Endometrium (tissue), 2 donors: Measurements from ENCODE around the gene LTA.

Source experiments
- FAIRE-seq: peaks from 2 replicates; lab custom pipeline; 2012; peaks lifted over from hg19 to GRCh38; lab: Jason Lieb, UNC
- donor health status: control.
- donor health status: control.

Gene LTA, protein sequence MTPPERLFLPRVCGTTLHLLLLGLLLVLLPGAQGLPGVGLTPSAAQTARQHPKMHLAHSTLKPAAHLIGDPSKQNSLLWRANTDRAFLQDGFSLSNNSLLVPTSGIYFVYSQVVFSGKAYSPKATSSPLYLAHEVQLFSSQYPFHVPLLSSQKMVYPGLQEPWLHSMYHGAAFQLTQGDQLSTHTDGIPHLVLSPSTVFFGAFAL

DNA sequence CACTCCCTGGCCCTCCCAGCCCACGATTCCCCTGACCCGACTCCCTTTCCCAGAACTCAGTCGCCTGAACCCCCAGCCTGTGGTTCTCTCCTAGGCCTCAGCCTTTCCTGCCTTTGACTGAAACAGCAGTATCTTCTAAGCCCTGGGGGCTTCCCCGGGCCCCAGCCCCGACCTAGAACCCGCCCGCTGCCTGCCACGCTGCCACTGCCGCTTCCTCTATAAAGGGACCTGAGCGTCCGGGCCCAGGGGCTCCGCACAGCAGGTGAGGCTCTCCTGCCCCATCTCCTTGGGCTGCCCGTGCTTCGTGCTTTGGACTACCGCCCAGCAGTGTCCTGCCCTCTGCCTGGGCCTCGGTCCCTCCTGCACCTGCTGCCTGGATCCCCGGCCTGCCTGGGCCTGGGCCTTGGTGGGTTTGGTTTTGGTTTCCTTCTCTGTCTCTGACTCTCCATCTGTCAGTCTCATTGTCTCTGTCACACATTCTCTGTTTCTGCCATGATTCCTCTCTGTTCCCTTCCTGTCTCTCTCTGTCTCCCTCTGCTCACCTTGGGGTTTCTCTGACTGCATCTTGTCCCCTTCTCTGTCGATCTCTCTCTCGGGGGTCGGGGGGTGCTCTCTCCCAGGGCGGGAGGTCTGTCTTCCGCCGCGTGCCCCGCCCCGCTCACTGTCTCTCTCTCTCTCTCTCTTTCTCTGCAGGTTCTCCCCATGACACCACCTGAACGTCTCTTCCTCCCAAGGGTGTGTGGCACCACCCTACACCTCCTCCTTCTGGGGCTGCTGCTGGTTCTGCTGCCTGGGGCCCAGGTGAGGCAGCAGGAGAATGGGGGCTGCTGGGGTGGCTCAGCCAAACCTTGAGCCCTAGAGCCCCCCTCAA lies at the start of gene LTA:
Gene LTA (plus strand): TSS at position 249 of the 871 bp plus-strand sequence. CDS start 454 bp downstream, at position 703.
- no peak for FAIRE-seq

DNA sequence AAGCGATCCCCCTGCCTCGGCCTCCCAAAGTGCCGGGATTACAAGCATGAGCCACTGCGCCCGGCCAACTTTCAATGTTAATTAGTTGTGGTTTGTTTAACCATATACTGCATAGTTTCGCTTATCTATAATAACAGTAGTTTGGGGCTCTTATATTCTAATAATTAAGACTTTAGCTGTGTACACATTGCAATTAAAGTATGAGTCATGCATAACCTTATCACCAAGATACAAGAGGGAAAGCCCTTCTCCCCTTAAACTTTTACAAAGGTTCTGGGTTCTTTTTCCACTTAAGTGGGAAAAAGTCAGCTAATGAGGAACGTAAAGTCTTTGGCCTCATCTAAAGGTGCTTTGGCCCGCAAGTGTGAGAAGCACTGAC lies 46.5 kb upstream of the LTA start:
- no peak for FAIRE-seq

DNA sequence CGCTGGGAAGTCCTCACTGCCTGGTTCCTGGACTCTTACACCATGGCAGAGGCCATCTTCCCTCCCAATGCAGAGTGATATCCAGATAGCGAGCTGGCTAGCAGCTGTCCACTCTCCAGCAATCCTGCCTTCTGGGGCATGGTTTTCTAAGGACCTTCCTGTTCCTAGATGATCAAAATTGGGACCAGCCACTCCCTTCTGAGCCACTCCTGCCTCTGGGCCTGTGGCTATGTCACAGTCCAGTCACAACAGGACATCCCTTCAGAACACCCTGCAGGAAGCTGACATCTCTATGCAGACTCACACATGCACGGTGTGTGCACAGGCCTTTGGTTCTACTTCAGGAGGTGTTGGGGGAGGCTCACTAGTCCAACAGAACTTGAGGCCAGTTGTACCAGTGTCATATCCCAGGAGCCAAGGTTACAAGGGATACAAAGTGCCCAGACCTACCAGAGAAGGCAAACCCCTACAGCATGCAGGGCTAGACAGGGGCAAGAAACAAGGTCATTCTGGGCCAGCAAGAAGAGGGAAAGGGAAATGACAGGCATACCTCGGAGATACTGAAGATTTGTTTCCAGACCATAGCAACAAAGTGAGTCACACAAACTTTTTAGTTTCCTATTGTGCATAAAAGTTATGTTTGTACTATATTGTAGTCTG lies 46.0 kb upstream of the LTA start:
- no peak for FAIRE-seq

DNA sequence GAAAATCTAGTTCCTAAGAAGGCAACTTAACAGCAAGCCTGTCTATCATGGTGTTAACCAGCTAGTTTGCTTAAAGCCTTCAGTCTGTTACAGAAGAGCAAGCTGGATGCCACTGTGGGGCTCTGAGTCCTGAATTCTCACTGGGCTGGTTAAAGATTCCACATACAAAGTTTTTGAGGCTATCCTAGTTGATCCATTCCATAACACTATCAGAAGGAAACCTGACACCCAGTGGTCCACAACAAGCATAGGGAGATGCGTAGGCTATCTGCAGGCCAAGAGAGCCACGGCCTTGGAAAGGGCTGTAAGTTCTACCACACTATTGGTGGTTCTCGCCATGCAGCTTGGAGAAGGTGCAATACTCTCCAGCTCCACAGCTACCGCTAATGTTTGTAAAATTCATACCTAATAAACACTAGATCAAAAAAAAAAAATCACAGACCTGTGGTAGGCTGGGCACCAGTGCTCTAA lies 43.7 kb upstream of the LTA start:
- FAIRE-seq: no peak

DNA sequence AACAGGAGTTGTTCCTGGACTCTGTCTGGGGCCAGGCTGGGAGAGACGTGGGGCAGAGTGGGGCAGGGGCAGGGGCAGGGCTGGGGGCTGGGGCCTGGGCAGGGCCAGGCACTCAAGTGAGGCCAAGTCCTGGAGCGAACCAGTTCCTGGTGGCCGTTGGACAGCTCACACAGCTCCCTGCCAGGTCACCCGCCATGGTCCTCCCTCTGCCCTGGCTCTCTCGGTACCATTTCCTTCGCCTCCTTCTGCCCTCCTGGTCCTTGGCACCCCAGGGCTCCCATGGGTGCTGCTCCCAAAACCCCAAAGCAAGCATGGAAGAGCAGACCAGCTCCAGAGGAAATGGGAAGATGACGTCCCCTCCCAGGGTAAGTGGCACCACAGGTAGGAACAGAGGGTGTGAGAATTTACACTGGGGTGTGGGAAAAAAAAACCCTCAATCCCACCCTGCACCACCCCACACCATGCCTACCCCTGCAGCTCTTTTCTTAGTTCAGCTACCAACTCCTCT lies 43.2 kb upstream of the LTA start, which contains the start of gene MCCD1:
Gene MCCD1 (plus strand): TSS at position 142 of the 508 bp plus-strand sequence. CDS start 53 bp downstream, at position 195.
- no peak for FAIRE-seq

DNA sequence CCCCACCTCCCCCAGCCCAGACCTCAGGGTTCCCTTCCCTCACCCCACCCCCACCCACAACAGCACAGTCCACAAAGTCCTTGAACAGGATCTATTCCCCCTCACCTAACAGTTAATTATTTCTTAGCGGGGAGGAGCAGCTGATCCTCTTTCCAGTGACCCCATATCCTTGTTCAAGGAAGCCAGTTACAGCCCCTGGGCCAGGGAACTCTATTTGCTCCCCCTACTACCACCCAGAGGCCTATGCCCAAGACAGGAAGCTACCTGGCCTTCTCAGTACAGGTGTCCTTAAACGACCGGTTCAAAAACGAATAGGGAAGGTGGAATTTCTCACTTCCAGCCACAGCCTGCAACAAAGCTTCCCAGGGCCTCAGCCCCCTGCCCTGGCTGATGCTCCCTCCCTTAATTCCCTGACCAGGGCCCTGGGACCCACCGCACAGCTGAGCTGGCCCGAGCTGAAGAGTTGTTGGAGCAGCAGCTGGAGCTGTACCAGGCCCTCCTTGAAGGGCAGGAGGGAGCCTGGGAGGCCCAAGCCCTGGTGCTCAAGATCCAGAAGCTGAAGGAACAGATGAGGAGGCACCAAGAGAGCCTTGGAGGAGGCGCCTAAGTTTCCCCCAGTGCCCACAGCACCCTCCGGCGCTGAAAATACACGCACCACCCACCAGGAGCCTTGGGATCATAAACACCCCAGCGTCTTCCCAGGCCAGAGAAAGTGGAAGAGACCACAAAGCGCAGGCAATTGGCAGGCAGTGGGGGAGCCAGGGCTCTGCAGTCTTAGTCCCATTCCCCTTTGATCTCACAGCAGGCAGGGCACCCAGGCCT lies 42.5 kb upstream of the LTA start:
- no peak for FAIRE-seq

DNA sequence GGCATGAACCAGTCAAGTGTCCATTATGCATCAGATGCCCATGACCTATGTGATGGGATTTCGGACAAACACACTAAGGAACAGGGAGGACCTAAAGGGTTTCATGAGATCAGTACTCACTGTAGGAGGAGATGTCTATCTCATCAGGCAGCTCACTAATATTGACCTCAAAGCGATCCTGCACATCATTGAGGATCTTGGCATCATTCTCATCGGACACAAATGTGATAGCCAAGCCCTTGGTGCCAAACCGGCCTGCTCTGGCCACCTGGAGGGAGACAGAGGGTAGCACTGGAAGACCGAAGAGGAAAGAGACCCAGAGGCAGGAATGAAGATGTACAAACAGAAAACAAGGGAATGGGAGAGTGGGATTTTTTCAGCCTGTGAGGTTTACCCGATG lies 41.4 kb upstream of the LTA start:
- FAIRE-seq: no peak

DNA sequence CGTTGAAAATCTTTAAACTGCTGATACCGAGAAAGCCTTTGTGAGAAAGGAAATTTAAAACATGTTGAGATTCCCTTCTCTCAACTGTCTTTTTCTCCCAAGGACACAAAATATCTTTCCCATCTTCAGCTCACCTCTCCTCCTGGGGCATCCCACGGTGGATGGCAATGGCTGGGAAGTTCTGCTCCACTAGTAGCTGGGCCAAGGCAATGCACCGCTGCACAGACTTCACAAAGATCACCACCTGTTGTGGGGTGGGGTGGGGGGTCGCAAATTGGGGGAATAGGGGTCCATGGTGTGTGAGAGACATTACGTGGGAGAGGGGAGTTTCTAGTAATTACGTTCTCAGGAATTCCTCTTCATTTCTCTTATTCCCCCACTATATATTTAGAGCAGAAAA lies 40.9 kb upstream of the LTA start:
- FAIRE-seq: no peak

DNA sequence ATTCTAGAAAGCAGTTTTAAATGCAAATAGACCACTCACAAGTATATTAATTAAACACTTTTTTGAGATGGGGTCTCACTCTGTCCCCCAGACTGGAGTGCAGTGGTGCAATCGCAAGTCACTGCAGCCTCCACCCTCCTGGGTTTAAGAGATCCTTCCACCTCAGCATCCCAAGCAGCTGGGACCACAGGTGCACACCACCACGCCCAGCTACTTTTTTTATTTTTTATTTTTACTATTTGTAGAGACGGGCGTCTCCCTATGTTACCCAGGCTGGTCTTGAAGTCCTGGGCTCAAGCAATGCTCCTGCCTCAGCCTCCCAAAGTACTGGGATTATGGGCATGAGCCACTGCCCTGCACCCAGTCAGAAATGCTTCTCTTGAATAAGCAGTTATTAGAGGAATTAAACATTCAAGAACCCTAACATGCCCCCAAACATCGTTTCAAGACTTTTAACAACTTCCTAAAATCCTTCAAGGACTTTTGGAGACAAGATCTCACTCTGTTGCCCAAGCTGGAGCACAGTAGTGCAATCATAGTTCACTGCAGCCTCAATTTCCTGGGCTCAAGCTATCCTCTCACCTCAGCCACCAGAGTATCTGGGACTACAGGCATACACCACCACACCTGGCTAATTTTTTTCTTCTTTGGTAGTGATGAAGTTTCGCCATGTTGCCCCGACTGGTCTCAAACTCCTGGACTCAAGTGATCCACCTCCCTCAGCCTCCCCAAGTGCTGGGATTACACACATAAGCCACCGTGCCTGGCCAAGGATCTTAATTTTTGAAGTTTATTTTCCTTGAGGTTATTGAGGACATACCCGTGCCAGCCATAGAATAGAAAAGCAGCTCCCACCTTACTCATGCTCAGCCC lies 40.1 kb upstream of the LTA start:
- FAIRE-seq: no peak

DNA sequence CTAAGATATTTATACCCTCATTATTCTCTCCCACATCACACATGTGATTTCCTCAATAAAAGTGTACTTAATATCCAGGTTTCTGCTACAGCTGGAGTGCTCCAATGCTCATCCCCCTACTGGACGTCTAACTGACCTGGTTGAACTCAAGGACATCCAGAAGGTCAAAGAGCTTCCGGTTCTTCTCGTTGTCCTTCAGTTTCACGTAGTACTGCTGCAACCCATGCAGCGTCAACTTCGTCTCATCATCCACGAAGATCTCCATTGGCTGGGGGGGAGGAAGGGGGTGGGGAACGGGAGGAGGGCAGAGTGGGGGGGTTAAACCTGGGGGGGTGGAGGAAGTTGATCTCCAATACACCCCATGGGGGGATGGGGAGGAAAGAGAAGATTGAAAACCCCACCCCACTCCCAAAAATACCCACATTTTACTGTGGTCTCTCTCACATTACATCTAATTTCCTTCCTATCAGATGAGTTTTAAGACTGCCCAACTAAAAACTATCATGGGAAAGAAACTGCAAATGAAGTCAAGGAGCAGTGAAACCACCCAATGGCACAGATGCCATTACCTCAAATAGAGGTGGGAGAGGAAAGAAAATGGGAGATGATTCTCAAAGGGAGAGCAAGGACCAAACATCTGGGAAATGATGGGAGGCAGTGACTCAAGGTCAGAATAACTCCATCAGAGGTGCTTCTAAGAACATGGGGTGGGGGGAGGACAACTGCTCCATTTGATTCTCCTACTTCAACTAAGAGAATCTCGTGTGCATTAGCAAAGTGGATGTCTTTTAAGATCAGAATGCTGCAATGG lies 39.2 kb upstream of the LTA start:
- FAIRE-seq: no peak

DNA sequence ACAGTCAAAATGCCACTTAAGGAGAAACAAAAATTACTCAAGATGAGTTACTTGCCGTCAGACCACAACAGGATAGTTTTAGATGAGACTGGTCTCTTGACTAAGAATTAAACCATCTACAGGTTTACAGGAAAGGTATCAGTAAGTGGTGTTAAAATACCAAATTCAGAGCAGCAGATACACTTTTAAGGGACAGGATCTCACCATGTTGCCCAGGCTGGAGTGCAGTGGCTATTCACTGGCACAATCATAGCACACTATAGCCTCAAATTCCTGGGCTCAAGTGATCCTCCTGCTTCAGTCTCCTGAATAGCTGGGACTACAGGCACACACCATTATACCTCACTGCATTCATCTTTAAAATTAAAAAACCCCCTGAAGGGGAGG lies 38.6 kb upstream of the LTA start:
- FAIRE-seq: no peak

DNA sequence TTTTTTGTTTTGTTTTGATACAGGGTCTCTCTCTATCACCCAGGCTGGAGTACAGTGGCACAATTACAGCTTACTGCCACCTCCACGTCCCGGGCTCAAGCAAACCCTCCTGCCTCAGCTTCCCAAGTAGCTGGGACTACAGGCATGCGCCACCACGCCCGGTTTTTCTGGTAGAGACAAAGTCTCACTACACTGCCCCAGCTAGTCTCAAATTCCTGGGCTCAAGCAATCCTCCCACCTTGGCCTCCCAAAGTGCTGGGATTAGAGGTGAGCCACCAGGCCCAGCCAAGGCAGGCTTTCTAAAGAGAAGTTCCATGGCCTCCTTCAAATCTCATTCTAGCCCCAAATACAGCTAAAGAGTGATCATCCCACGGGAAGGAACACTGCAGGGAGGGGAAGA lies 38.1 kb upstream of the LTA start:
- FAIRE-seq: no peak

DNA sequence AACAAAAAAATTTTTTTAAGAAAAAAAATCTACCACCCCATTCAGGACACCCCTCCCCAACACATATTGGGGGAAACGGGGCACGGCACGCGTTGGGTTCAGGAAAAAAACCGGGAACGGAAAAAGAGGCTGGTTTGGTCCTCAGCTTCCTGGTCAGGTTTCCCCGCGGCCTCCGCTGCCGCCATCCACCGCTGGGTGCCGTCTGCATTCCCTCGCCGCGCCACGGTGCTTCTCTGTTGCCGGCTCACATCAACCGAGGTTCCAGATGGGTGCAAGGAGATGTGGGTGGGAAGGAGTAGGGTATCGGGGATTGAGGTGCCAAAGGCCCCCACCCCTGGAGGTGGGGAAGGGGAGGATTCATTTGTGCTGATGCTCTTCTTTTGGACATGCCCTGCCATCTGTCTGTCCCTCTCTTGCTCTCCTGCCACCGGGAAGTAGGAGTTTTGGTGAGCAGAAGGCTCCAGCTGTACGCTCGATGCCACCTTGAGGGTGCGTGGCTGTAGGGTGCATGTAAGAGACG lies 37.5 kb upstream of the LTA start:
- FAIRE-seq: no peak

DNA sequence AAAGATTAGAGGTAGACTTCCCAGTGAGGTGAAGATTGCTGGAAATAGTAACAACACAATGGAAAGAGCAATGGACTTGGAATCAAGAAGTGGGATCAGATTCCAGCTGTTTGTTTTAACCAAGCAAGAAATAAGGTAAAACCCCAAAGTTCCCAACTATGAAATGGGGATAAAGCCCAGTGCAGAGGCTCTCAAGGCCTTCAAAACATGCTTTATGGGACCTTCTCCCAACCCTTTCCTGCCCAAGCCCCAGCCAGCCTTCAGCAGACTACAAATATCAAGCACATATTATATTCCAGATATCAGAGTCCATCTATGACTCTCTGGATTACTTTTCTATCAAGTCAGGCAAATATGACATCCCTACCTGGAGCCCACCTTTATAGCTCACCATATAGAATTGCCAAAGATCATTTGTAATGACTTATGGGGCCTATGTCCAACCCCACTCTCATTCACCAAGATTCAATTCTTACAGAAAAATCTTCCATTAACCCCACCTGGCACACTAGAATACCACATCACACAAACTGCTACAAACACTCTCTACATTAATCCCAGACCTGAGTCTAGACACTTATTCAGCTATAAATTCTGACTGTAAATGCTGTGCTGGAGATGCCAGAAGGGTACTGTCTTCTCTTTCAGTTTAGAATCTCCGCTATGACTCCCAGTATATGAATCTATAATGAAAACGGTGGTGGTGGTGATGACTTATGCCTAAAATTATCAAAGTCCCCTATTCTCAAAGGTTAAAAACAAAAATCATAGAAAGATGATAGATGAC lies 36.4 kb upstream of the LTA start:
- FAIRE-seq: no peak

DNA sequence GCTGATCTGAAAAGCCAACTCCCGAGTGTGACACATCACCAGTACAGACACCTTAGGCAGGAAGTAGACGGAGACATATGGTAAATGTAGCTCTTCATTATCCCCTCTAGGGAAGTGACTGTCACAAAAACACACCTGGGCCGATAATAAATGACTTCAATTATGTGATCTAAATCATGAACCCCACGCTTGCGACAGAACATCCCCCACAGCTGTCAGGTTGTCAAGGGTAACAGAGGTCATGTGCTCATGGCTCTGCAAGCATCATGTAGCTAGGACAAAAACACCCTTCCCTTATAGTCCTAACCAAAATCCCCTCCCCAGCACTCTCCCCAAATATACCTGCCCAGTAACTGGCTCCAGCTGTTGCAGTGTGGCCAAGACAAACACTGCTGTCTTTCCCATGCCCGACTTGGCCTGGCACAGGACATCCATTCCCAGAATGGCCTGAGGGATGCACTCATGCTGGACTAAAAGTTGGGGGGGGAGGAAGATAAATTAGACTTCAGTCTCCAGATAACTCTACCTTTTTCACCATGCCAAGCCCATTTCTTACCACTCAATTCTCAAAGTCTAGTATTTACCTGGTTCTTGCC lies 33.2 kb upstream of the LTA start:
- no peak for FAIRE-seq

DNA sequence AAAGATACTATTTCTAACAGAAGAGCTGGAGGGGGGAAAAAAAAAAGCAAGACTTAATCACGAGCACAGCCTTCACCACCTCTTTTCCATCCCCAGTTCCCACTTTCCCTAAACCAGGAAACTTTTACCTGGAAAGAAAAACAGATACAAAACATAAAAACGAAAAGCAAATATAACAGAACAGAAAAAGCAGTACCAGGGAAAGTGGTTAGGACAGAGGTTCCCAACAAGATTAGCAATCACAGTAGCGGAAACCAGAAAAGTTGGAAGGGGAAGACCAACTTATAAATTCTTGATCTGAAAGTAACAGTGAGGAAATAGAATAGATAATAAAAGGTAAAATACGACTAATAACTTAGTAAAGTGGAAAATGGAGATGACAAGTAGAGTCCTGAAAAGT lies 31.4 kb upstream of the LTA start:
- FAIRE-seq: no peak

DNA sequence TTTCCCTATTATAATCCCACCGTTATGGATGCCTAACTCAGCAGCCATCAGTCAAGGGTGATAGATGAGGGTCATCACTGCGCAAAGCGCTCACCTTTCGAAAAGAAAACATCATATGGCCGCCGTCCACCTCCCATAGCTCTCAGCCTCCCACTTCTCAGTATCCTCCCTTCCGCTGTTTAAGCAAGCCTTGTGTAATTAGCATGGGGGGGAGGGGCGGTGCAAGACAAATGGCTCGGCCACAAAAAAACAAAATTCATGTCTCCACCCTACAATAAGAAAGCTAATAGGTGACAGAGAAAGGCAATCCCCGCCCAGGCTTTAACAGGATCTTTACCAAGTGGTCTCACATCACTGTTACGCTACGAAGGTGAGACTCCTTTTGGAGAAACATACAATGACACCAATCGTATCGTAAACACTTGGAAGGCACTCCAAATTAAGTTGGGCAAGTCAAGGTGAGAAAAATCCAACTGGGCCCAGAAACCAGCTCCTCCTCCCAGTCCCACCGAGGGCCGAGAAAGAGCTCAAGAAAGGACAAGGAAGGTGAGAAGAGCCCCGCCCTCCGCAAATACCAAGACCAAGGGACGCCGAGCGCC lies 30.9 kb upstream of the LTA start:
- no peak for FAIRE-seq
